Measurements from ENCODE around the gene EXOC1. TPM values are rescaled to one million over a fixed set of nuclear protein-coding genes. Genes with fewer than 3 reads are reported as not detected.
"Not testable (repeated sequence)": the region's sequence is repeated elsewhere in the genome, so short reads cannot be mapped to it uniquely, and the experiment has no call there.

The EXOC1 gene
- total RNA-seq, 1 donor from 2014 or later = 37.4 TPM

- no peak for DNase-seq (ENCODE audit: extremely low read depth, low read depth, low spot score)
Measured at GRCh38 chr4:55902677-55903076, 49.2 kb downstream of the EXOC1 start.

DNA sequence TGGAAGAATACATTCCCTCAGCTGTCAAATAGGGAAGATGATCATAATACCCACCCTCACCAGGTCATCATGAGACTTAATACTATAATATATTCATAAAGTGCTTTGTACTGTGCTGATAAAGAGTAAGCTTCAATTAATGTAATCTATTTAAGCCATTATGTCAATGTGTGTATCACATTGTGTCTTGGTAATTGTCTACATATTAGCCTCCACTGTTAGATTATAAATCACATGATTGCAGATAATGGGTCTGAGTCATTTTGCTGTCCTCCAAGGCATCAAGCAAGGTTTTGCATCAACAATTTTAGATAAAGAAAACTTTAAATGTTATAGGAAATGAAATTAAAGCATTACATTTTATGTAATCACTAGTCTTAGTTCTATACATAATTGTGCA, 50.1 kb downstream of the EXOC1 start:
- no peak for DNase-seq (ENCODE audit: extremely low read depth, low read depth, low spot score)

DNA sequence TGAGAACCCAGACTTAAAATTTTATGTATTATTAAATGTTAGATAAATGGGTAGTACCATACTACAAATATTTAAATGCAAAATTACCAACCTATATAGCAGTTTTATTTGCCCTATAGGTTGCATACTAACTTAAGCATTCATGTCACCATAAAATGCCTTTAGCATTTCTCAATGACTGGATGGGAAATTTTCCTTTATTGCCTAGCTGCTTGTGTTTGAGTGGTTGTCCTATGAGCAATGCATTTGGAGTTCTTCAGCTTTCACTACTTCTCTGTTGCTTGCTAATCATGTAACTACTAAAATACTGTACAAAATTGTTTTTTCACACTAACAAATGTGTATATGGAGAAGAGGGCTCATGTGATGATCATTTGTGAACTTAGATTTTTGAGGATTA, 51.1 kb downstream of the EXOC1 start:
- no peak for DNase-seq (ENCODE audit: extremely low read depth, low read depth, low spot score)

GRCh38 chr4:55906323-55906722, 52.9 kb downstream of the EXOC1 start:
- DNase-seq (ENCODE audit: extremely low read depth, low read depth, low spot score) = no peak

GRCh38 chr4:55906989-55907388, 53.5 kb downstream of the EXOC1 start:
- no peak for DNase-seq (ENCODE audit: extremely low read depth, low read depth, low spot score)

- DNase-seq (ENCODE audit: extremely low read depth, low read depth, low spot score) = no peak
Measured at GRCh38 chr4:55907469-55907868, 54.0 kb downstream of the EXOC1 start.

GRCh38 chr4:55910140-55910539, 56.7 kb downstream of the EXOC1 start:
- no peak for DNase-seq (ENCODE audit: extremely low read depth, low read depth, low spot score)

- no peak for DNase-seq (ENCODE audit: extremely low read depth, low read depth, low spot score)
Measured at GRCh38 chr4:55912249-55912648, 58.8 kb downstream of the EXOC1 start.

GRCh38 chr4:55920571-55920970, 67.1 kb downstream of the EXOC1 start:
- DNase-seq (ENCODE audit: extremely low read depth, low read depth, low spot score) = no peak

- DNase-seq (ENCODE audit: extremely low read depth, low read depth, low spot score) = no peak
Measured at GRCh38 chr4:55921093-55921492, 67.6 kb downstream of the EXOC1 start.

DNA sequence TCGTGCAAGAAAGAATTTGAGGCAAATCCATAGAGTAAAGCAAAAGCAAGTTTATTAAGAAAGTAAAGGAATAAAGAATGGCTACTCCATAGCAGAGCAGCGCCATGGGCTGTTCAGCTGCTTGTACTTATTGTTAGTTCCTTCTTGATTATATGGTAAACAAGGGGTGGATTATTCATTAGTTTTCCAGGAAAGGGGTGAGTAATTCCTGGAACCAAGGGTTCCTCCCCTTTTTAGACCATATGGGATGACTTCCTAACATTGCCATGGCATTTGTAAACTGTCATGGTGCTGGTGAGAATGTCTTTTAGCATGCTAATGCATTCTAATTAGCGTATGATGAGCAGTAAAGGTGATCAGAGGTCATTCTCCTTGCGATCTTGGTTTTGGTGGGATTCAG, 71.8 kb downstream of the EXOC1 start:
- no peak for DNase-seq (ENCODE audit: extremely low read depth, low read depth, low spot score)

- no peak for DNase-seq (ENCODE audit: extremely low read depth, low read depth, low spot score)
Measured at GRCh38 chr4:55926610-55927009, 73.2 kb downstream of the EXOC1 start.

DNA sequence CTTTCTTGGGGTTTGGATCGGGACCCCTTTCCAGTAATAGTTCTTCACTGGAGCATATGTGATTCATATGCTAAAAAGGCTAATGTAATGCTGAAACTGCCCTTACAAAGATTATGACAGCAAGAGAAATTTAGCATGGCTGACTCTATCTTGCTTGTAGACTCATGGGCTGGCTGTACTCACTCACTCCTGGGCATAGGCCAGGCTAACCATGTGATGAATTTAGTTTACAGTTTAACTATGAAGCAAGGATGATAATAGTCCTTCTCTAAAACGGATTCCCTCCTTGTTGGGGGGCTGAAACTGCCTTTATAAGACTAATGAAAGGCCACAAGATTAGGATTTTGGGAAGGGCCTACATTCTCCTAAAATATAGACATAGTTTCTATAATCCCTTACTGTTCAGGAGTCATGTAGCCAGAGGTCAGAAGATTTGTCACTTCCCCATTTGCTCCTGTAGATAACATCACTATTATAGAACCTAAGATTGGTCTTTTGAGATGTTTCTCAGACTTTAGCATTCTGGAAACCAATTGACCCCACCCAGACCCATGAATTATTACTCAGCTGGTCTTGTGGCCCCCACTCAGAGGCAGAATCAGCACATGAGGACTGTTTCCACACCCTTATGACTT, 74.5 kb downstream of the EXOC1 start:
- no peak for DNase-seq (ENCODE audit: extremely low read depth, low read depth, low spot score)

DNA sequence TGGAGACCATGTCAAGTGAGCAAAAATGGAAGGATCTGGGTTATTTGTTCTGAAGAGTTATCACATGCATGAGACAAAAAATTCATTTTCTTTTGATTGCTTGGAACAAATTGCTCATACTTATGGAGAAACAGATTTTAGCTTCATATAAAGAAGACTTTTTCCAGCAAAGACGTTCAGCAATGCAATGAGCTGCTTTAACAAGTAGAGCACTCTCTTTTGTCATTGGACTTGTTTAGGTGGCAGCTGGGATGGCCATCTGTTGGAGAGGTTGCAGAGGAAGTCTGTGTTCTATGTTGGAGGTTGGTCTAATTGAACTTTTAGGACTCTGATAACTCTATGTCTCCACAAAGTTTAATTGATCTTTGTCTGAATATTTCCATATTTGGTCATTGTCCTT, 75.4 kb downstream of the EXOC1 start:
- no peak for DNase-seq (ENCODE audit: extremely low read depth, low read depth, low spot score)

- DNase-seq (ENCODE audit: extremely low read depth, low read depth, low spot score) = no peak
Measured at GRCh38 chr4:55931043-55931442, 77.6 kb downstream of the EXOC1 start.

DNA sequence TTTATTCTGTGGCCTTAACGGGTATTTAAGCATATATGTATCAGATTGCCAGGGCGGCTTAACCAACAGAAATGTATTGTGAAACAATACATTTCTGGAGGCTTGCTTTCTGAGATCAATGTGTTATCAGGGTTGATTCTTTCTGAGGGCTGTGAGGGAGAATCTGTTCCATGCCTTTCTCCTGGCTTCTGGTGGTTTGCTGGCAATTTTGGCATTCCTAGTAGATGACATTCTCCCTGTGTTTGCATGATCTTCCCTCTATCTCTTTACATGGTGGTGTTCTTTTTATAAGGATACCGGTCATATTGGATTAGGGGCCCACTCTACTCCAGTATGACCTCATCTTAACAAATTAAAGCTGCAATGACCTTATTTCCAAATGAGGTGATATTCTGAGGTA, 78.4 kb downstream of the EXOC1 start:
- no peak for DNase-seq (ENCODE audit: extremely low read depth, low read depth, low spot score)

GRCh38 chr4:55932511-55932910, 79.1 kb downstream of the EXOC1 start:
- DNase-seq (ENCODE audit: extremely low read depth, low read depth, low spot score) = no peak

DNA sequence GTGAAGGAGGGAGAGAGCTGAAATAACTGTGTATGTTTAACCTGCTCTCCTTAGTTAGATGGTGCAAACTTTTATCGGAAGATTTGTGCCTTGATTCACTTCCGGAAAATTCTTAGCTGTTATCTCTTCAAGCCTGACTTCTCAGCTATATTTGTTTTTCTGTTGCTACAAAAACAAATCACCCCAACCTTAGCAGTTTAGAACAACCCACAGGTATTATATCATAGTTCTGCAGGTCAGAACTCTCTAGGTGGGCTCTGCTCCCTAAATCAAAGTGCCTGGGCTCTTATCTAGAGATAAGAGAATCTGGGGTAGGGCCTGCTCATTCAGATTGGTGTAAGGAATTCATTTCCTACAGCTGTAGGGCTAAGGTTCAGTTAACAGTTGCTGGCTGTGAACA, 80.2 kb downstream of the EXOC1 start:
- DNase-seq (ENCODE audit: extremely low read depth, low read depth, low spot score) = no peak

- DNase-seq (ENCODE audit: extremely low read depth, low read depth, low spot score) = not testable (repeated sequence)
Measured at GRCh38 chr4:55935907-55936306, 82.5 kb downstream of the EXOC1 start.

GRCh38 chr4:55938481-55938880, 85.0 kb downstream of the EXOC1 start:
- DNase-seq (ENCODE audit: extremely low read depth, low read depth, low spot score) = no peak

- DNase-seq (ENCODE audit: extremely low read depth, low read depth, low spot score) = no peak
Measured at GRCh38 chr4:55939421-55939820, 86.0 kb downstream of the EXOC1 start.

- DNase-seq (ENCODE audit: extremely low read depth, low read depth, low spot score) = no peak
Measured at GRCh38 chr4:55941881-55942396, 88.5 kb downstream of the EXOC1 start.

GRCh38 chr4:55947254-55947882, 93.9 kb downstream of the EXOC1 start:
- DNase-seq (ENCODE audit: extremely low read depth, low read depth, low spot score) = no peak
